OCI-LY1 (cell line): Measurements from ENCODE around the gene KCNA10.

Source experiments
- CTCF ChIP-seq: fragments of 200-600 bp; sonication (generic), shearing (Covaris generic); IDR thresholded peaks from 2 replicates; pipeline ENCODE4 v1.5.1; 2017; ENCODE audit warnings: mild to moderate bottlenecking, antibody characterized with exemption, low read length, moderate library complexity, mixed read lengths
- EZH2 ChIP-seq: fragments of 200-600 bp; sonication (generic), shearing (Covaris generic); IDR thresholded peaks from 2 replicates; pipeline ENCODE4 v1.8.0; 2017; ENCODE audit warnings: borderline replicate concordance, mixed run types, mild to moderate bottlenecking, antibody characterized with exemption, low read length, moderate library complexity, mixed read lengths

DNA sequence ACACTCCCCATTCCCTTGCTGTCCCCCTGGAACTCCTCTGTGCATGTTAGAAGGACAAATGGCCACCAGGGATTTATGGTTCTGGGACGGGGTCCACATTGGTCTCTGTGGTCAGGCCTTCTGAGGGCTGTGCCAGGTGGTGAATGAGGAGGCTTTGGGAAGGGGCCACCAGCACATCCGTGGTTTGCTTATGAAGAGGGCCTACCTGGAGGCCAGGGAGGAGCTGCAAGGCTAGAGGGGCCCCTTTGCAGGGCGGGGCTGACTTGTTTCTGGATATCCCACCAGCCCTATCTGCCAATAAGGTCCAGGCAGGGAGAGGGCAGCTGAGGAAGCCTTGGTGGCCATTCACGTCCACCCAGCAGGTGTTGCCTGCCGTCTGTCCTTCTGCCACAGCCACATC, 24.9 kb downstream of the KCNA10 start:
- TF ChIP-seq CTCF (no peak), EZH2 (no peak)
